Measurements from ENCODE around the gene CNDP1. TPM values are rescaled to one million over a fixed set of nuclear protein-coding genes. Genes with fewer than 3 reads are reported as not detected.

CNDP1 gene
- total RNA-seq, 4 donors from 2014 or later = 0.15 TPM; not detected in 3

DNA sequence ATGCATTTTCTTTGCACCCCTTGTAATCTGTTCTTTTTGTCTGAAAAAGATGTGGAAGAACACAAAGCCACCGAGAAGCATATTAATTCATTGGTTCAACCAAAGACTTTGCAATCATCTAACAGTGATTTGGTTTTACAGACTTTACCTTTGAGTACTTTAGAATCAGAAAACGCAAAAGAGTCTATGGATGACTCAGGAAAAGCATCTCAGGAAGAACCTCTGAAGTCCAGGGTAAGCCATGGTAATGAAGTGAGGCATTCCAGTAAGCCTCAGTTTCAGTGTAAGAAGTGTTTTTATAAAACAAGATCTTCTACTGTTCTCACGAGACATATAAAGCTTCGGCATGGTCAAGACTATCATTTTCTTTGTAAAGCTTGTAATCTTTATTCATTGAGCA lies 98.6 kb downstream of the CNDP1 start:
- H3K27ac ChIP-seq = no peak overlapping the region
- no peak for ATAC-seq
- H3K36me3 ChIP-seq = peaks cover 0 to 48% of the 10 kb centered on the region in 2 donors
- no peaks in the 10 kb centered on the region for H3K9me3 ChIP-seq
- H3K4me3 ChIP-seq = no peak overlapping the region
- H3K27me3 ChIP-seq = no peaks in the 10 kb centered on the region
- no peaks in the 10 kb centered on the region for H3K4me1 ChIP-seq
- no peak for TF ChIP-seq POLR2AphosphoS5 (IDR thresholded peaks at IDR 0.05)
- no peak for TF ChIP-seq EP300 (IDR thresholded peaks at IDR 0.05)
- no peak for TF ChIP-seq POLR2A (IDR thresholded peaks at IDR 0.05)
- TF ChIP-seq, protein P1, sequence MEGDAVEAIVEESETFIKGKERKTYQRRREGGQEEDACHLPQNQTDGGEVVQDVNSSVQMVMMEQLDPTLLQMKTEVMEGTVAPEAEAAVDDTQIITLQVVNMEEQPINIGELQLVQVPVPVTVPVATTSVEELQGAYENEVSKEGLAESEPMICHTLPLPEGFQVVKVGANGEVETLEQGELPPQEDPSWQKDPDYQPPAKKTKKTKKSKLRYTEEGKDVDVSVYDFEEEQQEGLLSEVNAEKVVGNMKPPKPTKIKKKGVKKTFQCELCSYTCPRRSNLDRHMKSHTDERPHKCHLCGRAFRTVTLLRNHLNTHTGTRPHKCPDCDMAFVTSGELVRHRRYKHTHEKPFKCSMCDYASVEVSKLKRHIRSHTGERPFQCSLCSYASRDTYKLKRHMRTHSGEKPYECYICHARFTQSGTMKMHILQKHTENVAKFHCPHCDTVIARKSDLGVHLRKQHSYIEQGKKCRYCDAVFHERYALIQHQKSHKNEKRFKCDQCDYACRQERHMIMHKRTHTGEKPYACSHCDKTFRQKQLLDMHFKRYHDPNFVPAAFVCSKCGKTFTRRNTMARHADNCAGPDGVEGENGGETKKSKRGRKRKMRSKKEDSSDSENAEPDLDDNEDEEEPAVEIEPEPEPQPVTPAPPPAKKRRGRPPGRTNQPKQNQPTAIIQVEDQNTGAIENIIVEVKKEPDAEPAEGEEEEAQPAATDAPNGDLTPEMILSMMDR (IDR thresholded peaks at IDR 0.05) = no peak
- WGBS, 2 donors (ENCODE audit: low coverage in 1 of 2) = 89 to 93% methylated on average over 3 to 4 of the region's 4 CpGs

DNA sequence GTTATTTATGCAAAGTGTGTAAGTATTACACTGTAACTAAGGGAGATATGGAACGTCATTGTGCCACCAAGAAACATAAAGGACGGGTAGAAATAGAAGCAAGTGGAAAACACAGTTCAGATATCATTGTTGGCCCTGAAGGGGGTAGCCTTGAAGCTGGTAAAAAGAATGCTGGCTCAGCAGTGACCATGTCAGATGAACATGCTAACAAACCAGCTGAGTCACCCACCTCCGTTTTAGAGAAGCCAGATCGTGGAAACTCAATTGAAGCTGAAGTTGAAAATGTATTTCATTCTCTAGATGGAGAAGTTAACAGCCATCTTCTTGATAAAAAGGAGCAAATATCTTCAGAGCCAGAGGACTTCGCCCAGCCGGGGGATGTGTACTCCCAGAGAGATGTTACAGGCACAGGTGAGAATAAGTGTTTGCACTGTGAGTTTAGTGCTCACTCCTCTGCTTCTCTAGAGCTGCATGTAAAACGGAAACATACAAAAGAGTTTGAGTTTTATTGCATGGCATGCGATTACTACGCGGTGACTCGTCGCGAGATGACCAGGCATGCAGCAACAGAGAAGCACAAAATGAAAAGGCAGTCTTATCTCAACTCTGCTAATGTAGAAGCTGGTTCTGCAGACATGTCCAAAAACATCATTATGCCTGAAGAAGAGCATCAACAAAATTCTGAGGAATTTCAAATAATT lies 99.5 kb downstream of the CNDP1 start:
- ATAC-seq = no peak
- Histone ChIP-seq H3K27ac (no peak overlapping the region), H3K4me1 (no peaks in the 10 kb centered on the region), H3K27me3 (no peaks in the 10 kb centered on the region), H3K36me3 (peaks cover 0 to 48% of the 10 kb centered on the region in 2 donors), H3K9me3 (no peaks in the 10 kb centered on the region), H3K4me3 (no peak overlapping the region)
- 89 to 94% methylated on average over 12 to 13 of the region's 13 CpGs for WGBS, 2 donors (ENCODE audit: low coverage in 1 of 2)
- TF ChIP-seq POLR2A (IDR thresholded peaks at IDR 0.05) (no peak), POLR2AphosphoS5 (IDR thresholded peaks at IDR 0.05) (no peak), EP300 (IDR thresholded peaks at IDR 0.05) (no peak)
- TF ChIP-seq, protein P1 (IDR thresholded peaks at IDR 0.05) = no peak

DNA sequence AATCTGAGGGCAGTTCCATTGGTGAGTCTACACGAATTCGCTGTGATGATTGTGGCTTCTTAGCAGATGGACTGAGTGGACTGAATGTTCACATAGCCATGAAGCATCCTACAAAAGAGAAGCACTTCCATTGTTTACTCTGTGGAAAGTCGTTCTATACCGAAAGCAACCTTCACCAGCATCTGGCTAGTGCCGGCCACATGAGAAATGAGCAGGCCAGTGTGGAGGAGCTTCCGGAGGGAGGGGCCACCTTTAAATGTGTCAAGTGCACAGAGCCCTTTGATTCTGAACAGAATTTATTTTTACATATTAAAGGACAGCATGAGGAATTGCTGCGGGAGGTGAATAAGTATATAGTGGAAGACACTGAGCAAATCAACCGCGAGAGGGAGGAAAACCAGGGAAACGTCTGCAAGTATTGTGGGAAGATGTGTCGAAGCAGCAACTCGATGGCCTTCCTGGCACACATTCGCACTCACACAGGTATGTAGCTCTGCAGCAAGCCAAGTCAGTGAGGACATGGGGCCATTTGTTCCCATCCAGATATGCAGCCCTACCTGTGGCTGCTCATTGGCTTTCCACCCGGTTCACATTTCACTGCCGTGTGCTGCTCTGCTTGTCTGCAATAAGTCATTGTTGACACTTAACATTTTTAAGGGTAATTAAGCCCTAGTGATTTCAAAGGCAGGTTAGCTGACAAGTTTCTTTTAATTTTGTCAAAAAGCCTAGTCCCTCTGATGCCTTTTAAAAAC lies 101.1 kb downstream of the CNDP1 start:
- Histone ChIP-seq H3K4me1 (no peaks in the 10 kb centered on the region), H3K36me3 (peaks cover 0 to 48% of the 10 kb centered on the region in 2 donors), H3K9me3 (no peaks in the 10 kb centered on the region), H3K4me3 (no peak overlapping the region), H3K27me3 (no peaks in the 10 kb centered on the region), H3K27ac (no peak overlapping the region)
- no peak for ATAC-seq
- TF ChIP-seq POLR2AphosphoS5 (IDR thresholded peaks at IDR 0.05) = no peak
- no peak for TF ChIP-seq EP300 (IDR thresholded peaks at IDR 0.05)
- TF ChIP-seq, protein P1 (IDR thresholded peaks at IDR 0.05) = no peak
- no peak for TF ChIP-seq POLR2A (IDR thresholded peaks at IDR 0.05)
- WGBS, 2 donors (ENCODE audit: low coverage in 1 of 2) = 87 to 91% methylated on average over 7 to 15 of the region's 15 CpGs

Other genes starting within 250 kb of the CNDP1 start
- gene CYB5A, start 242.5 kb upstream of the CNDP1 start, total RNA-seq = 100 to 1,000 TPM in 1 of 4 donors, 10 to 100 TPM in 3; 53.8 to 118 (median 75.2) TPM
- not detected for gene C18orf63, start 218.7 kb upstream of the CNDP1 start, total RNA-seq
- gene DIPK1C, start 77.2 kb upstream of the CNDP1 start, total RNA-seq = under 1 TPM in 2 of 4 donors, not detected in 2; 0.13 to 0.42 TPM
- gene CNDP2, start 38.1 kb upstream of the CNDP1 start, total RNA-seq = 10 to 100 TPM; 37.5 to 48.9 (median 48.0) TPM
- gene ZNF407, start 63.4 kb downstream of the CNDP1 start, total RNA-seq = 10 to 100 TPM; 18.1 to 29.1 (median 19.7) TPM